K562 (cell line): ENCODE measurements around the gene TCF12. TPM values are rescaled to one million over a fixed set of nuclear protein-coding genes. Genes with fewer than 3 reads are reported as not detected.

Experiments
- ATAC-seq: fragments of 200-7000 bp; cut with Tn5 transposase; 3 replicates; pipeline ENCODE4 v1.9.1; 2020; ENCODE audit warnings: moderate library complexity
- BruUV-seq: library from RNA; stranded (reverse); fragments of 400-500 nt; replicated peaks from 2 replicates; lab custom pipeline; 2021; lab: Mats Ljungman, UMichigan
- CTCF ChIA-PET: fragments of 300-600 bp; formaldehyde crosslinking; extraction: SDS; loops from one replicate; lab custom pipeline; 2021; ENCODE audit warnings: low intra/inter-chr PET ratio; lab: Yijun Ruan, JAX
- POLR2A ChIA-PET: fragments of 300-600, 350-650 bp; sonication (Branson Sonifier 250); formaldehyde crosslinking; extraction: SDS; loops from one replicate; lab custom pipeline; 2021; ENCODE audit warnings: antibody characterized with exemption, inconsistent platforms; lab: Yijun Ruan, JAX
- DNase-seq, 4 experiments: peaks; one replicate each; pipeline versions ENCODE4 v3.0.0 to v3.0.0-alpha.2; 2011 to 2018; ENCODE audit warnings: low spot score in 3 of 4, mixed read lengths in 3 of 4; ENCODE audit errors: extremely low read depth in 1 of 4
- FAIRE-seq: peaks from 2 replicates; lab custom pipeline; 2011; peaks lifted over from hg19 to GRCh38; lab: Jason Lieb, UNC
- H2AFZ ChIP-seq: 2 replicates; pipeline ENCODE4 v1.6.0; 2011; ENCODE audit warnings: low read depth, low read length, control low read depth, inconsistent platforms
- H3K27ac ChIP-seq: fragments of 200-600 bp; 3 replicates; pipeline ENCODE4 v1.8.0; 2011; ENCODE audit warnings: low read depth, mild to moderate bottlenecking, control low read depth, inconsistent platforms, low read length, moderate library complexity, mixed read lengths; ENCODE audit errors: extremely low read depth
- H3K27me3 ChIP-seq, 2 experiments: fragments of 300-600 bp in 1 of 2; 2 replicates in 1 of 2; 3 replicates in 1 of 2; pipeline versions ENCODE4 v1.6.0 to v1.8.0; 2011; ENCODE audit warnings: inconsistent platforms in 2 of 2, low read length in 2 of 2, mild to moderate bottlenecking in 1 of 2, mixed read lengths in 1 of 2, moderate library complexity in 1 of 2; ENCODE audit not compliant: control insufficient read depth in 2 of 2, insufficient read depth in 2 of 2
- H3K36me3 ChIP-seq: fragments of 300-600 bp; 3 replicates; pipeline ENCODE4 v1.8.0; 2011; ENCODE audit warnings: mild to moderate bottlenecking, low read length, inconsistent platforms; ENCODE audit not compliant: control insufficient read depth, insufficient read depth
- H3K4me1 ChIP-seq, 2 experiments: fragments of 200-600 bp in 1 of 2; replicated peaks in 1 of 2; 2 replicates in 1 of 2; 3 replicates in 1 of 2; pipeline versions ENCODE4 v1.5.1 to v1.8.0; 2011; ENCODE audit warnings: inconsistent platforms in 2 of 2, low read length in 2 of 2, mild to moderate bottlenecking in 1 of 2, mixed read lengths in 1 of 2, moderate library complexity in 1 of 2; ENCODE audit not compliant: control insufficient read depth in 2 of 2, insufficient read depth in 2 of 2
- H3K4me2 ChIP-seq: 2 replicates; pipeline ENCODE4 v1.6.1; 2011; ENCODE audit warnings: low read length, control low read depth, inconsistent platforms, mixed read lengths; ENCODE audit not compliant: insufficient read depth
- H3K4me3 ChIP-seq: fragments of 200-600 bp; sonication (generic), shearing (Covaris generic); 2 replicates; pipeline ENCODE4 v1.5.1; 2016; ENCODE audit warnings: control low read depth, inconsistent platforms
- H3K79me2 ChIP-seq: fragments of 200-600 bp; 3 replicates; pipeline ENCODE4 v1.8.0; 2011; ENCODE audit warnings: low read length, inconsistent platforms; ENCODE audit not compliant: control insufficient read depth, insufficient read depth
- H3K9ac ChIP-seq, 2 experiments: 2 replicates each; pipeline versions ENCODE4 v1.6.0 to v1.6.1; 2011; ENCODE audit warnings: low read depth in 2 of 2, low read length in 2 of 2, control low read depth in 1 of 2, inconsistent platforms in 1 of 2, mild to moderate bottlenecking in 1 of 2, mixed read lengths in 1 of 2; ENCODE audit not compliant: insufficient read depth in 1 of 2
- H3K9me1 ChIP-seq: one replicate; pipeline ENCODE4 v1.6.0; 2011; ENCODE audit warnings: inconsistent platforms, mild to moderate bottlenecking, low read length, moderate library complexity; ENCODE audit not compliant: control insufficient read depth, insufficient read depth
- H3K9me3 ChIP-seq: replicated peaks from 2 replicates; pipeline ENCODE4 v1.5.1; 2011; ENCODE audit warnings: low read depth, low read length, inconsistent platforms; ENCODE audit not compliant: control insufficient read depth, insufficient read depth
- H4K20me1 ChIP-seq: replicated peaks from 2 replicates; pipeline ENCODE4 v1.6.1; 2011; ENCODE audit warnings: low read length, inconsistent platforms, mixed read lengths; ENCODE audit not compliant: control insufficient read depth, insufficient read depth
- CREM ChIP-seq: IDR thresholded peaks from 2 replicates; pipeline ENCODE4 v1.6.1; 2014; ENCODE audit warnings: antibody characterized with exemption, low read depth
- GATA2 ChIP-seq: sonication (generic); formaldehyde crosslinking; IDR thresholded peaks from 2 replicates; pipeline ENCODE4 v1.4.0; 2020; ENCODE audit warnings: mild to moderate bottlenecking, missing genetic modification reagents
- RHOXF2B ChIP-seq: fragments of 250-450 bp; sonication (Bioruptor Pico); conservative IDR thresholded peaks from 2 replicates; pipeline ENCODE4 v1.5.1; 2021
- SP1 ChIP-seq: sonication (generic); formaldehyde crosslinking; IDR thresholded peaks from 2 replicates; pipeline ENCODE4 v1.8.1; 2022; ENCODE audit warnings: mild to moderate bottlenecking, missing genetic modification reagents
- TARDBP ChIP-seq: fragments of 450-650 bp; IDR thresholded peaks from 2 replicates; pipeline ENCODE4 v1.6.1; 2016
- THAP7 ChIP-seq: fragments of 250-450 bp; sonication (Bioruptor Pico); IDR thresholded peaks from 2 replicates; pipeline ENCODE4 v1.5.0; 2021
- TSHZ1 ChIP-seq: fragments of 250-450 bp; sonication (Bioruptor Pico); IDR thresholded peaks from 2 replicates; pipeline ENCODE4 v1.4.0; 2020; ENCODE audit warnings: mild to moderate bottlenecking, moderate library complexity
- YBX1 ChIP-seq: fragments of 450-650 bp; IDR thresholded peaks from 2 replicates; pipeline ENCODE4 v1.7.1; 2016; ENCODE audit warnings: mild to moderate bottlenecking
- WGBS: fragments of 100-300 bp; shearing (Covaris generic); methylation state at CpG from one replicate; pipeline ENCODE4 v1.1.6; 2016; ENCODE audit warnings: low coverage, mixed read lengths; ENCODE audit not compliant: insufficient coverage; ENCODE audit errors: missing lambda C conversion rate; 5-methylcytosine and 5-hydroxymethylcytosine counted together
- in situ Hi-C: fragments of 300-500 bp; cut with MboI; formaldehyde crosslinking; loops from 4 replicates; pipeline ENCODE4 v1.15.0; 2018; ENCODE audit warnings: inconsistent platforms, mixed read lengths
- intact Hi-C: fragments of 100-400 bp; cut with micrococcal nuclease; formaldehyde crosslinking; loops from 2 replicates; pipeline ENCODE4 v1.14.2; 2022
- polyA plus RNA-seq, 8 experiments: library from polyadenylated mRNA; depleted of rRNA in 4 of 8; stranded (reverse) in 5 of 8; unstranded in 3 of 8; fragments of >200 nt; fragmentation: Nextera tagmentation in 2 of 8; fragmentation: Illumina TruSeq in 1 of 8; extraction: Ambion mirVana in 2 of 8; extraction: Trizol in 1 of 8; gene quantifications; 2 replicates each; pipeline versions ENCODE4 v1.2.1 to v1.2.3, GENCODE V29; 2011 to 2014; ENCODE audit warnings: inconsistent platforms in 1 of 8, missing spikeins in 1 of 8
- total RNA-seq, 7 experiments: library from RNA; depleted of rRNA in 6 of 7; stranded (reverse); fragments of >200 nt in 6 of 7; fragmentation: Illumina TruSeq in 2 of 7; extraction: Trizol in 2 of 7; gene quantifications; 2 replicates each; pipeline versions ENCODE4 v1.2.1 to v1.2.3, GENCODE V29; 2011 to 2021; ENCODE audit warnings: low replicate concordance in 1 of 7

Gene TCF12
- total and polyA plus RNA-seq, 9 of the 15 experiments (the other 6 are each of a cell fraction or from before 2014, with no cell fraction given) = 10.5 to 132 (median 52.9) TPM

GRCh38 chr15:56893364-56893678, 25.1 kb upstream of the TCF12 start:
- Histone ChIP-seq H3K4me1 (peaks cover 0 to 9% of the 10 kb centered on the region in 2 experiments; a peak in 4 of 5 replicates), H2AFZ (no peak overlapping the region), H3K4me2 (no peak overlapping the region), H3K27ac (no peak overlapping the region), H3K79me2 (no peaks in the 10 kb centered on the region), H4K20me1 (no peaks in the 10 kb centered on the region)
- in situ Hi-C loops = no loop called here
- no peak for DNase-seq
- CTCF ChIA-PET = no interaction called here
- intact Hi-C loops = no loop called here
- BruUV-seq = no TSS peak
- TF ChIP-seq TSHZ1 (no peak), SP1 (CRISPR knock-in tag) (no peak), RHOXF2B (CRISPR knock-in tag) (no peak), GATA2 (CRISPR knock-in tag) (no peak), THAP7 (CRISPR knock-in tag) (no peak), CREM (no peak), TARDBP (no peak), YBX1 (no peak)
- TF ChIP-seq, all 486 proteins: peak for 0
- FAIRE-seq (no peak), ATAC-seq (no peak)
- 60% methylated on average over 1 of the region's 1 CpG for WGBS
- no peaks in the 10 kb centered on the region for H3K9me3 ChIP-seq
- POLR2A ChIA-PET = no interaction called here
- H3K4me3 ChIP-seq = no peak overlapping the region
- H3K9me1 ChIP-seq = no peaks in the 10 kb centered on the region
- H3K9ac ChIP-seq = no peak overlapping the region
- H3K27me3 ChIP-seq = no peaks in the 10 kb centered on the region
- no peaks in the 10 kb centered on the region for H3K36me3 ChIP-seq
